ENCODE data around the gene VAMP3.

GRCh38 chr1:7809742-7810141, 38.6 kb downstream of the VAMP3 start:
- no peak for TF ChIP-seq POLR2A (IDR thresholded peaks at IDR 0.05)
- no peak for TF ChIP-seq CTCF (IDR thresholded peaks at IDR 0.05)

All from Peyer's patch (tissue), 4 donors.